Pancreas (tissue), 10 donors: ENCODE results near the gene CHST1. TPM values are rescaled to one million over a fixed set of nuclear protein-coding genes. Genes with fewer than 3 reads are reported as not detected.

ENCODE experiments used
- ATAC-seq, 4 donors: fragments of 200-7000 bp; cut with Tn5 transposase; one replicate each; pipeline versions ENCODE4 v1.8.0 to v1.9.1; 2020; ENCODE audit warnings: mild to moderate bottlenecking in 4 of 4, moderate library complexity in 4 of 4
- DNase-seq, 6 donors: peaks; one replicate each; pipeline ENCODE4 v3.0.0-alpha.2; 2020
- FAIRE-seq: peaks from 2 replicates; lab custom pipeline; 2012; peaks lifted over from hg19 to GRCh38; lab: Jason Lieb, UNC
- H3K27ac ChIP-seq, 4 donors: fragments of 200-600 bp; sonication (generic); 1 replicate in 3 of 4; 2 replicates in 1 of 4; pipeline versions ENCODE4 v1.5.0 to v1.8.0; 2020
- H3K27me3 ChIP-seq, 4 donors: fragments of 200-600 bp; one replicate each; pipeline ENCODE4 v1.8.0; 2021
- H3K36me3 ChIP-seq, 3 donors: fragments of 200-600 bp; sonication (generic) in 1 of 3; one replicate each; pipeline versions ENCODE4 v1.5.0 to v1.8.0; 2020 to 2021
- H3K4me1 ChIP-seq, 3 donors: fragments of 200-600 bp; one replicate each; pipeline ENCODE4 v1.8.0; 2021
- H3K4me3 ChIP-seq, 4 donors: fragments of 200-600 bp; sonication (generic) in 2 of 4; one replicate each; pipeline versions ENCODE4 v1.5.0 to v1.8.0; 2020 to 2021
- H3K9me3 ChIP-seq, 4 donors: fragments of 200-600 bp; one replicate each; pipeline ENCODE4 v1.8.0; 2021
- whole genome bisulfite sequencing, 2 donors: extraction: QIAGEN DNeasy Blood & Tissue Kit; methylation state at CpG; one replicate each; pipeline ENCODE4 v1.1.7; 2013; 5-methylcytosine and 5-hydroxymethylcytosine counted together
- intact Hi-C, 3 donors: fragments of 100-400 bp; cut with DNase I; formaldehyde crosslinking; loops; one replicate each; pipeline versions ENCODE4 v1.11.1 to v1.14.2; 2022
- polyA plus RNA-seq, 2 donors: library from polyadenylated mRNA; stranded (reverse); fragments of 200-250 nt; gene quantifications; one replicate each; pipeline ENCODE4 v1.2.3, GENCODE V29; 2013
- total RNA-seq, 6 donors: library from RNA; stranded (reverse); fragmentation: NEBNext Ultra II Directional in 4 of 6; extraction: Animal tissue kit (Norgen Biotek cat#: 25700) in 4 of 6; gene quantifications; one replicate each; pipeline versions ENCODE4 v1.2.1 to v1.2.4, GENCODE V29; 2021 to 2023
- TF ChIP-seq, protein P1 (sequence below), 4 donors: fragments of 200-600 bp; sonication (generic) in 3 of 4; IDR thresholded peaks; one replicate each; pipeline versions ENCODE4 v1.5.0 to v1.8.0; 2021; ENCODE audit warnings: antibody characterized with exemption in 4 of 4
- donor health status: healthy with polysubstance abuse.
- donor health status: DM: no; HTN: no; CAD: no; lungs with moderate emphysema.
- donor health status: DM: no; HTN: no; CAD: no.
- donor health status: control.
- donor health status: control.
- donor health status: Bipolar disorder and iron deficiency.
- donor health status: DM: yes; HTN: yes; CAD: no.
- donor health status: DM: no; HTN: no; CAD: no.
- donor health status: DM: no; HTN: no; CAD: no.
- donor health status: DM: yes; HTN: yes; CAD: no.

The CHST1 gene
- total and polyA plus RNA-seq, 8 donors: 0.23 to 4.8 (median 0.65) TPM

DNA sequence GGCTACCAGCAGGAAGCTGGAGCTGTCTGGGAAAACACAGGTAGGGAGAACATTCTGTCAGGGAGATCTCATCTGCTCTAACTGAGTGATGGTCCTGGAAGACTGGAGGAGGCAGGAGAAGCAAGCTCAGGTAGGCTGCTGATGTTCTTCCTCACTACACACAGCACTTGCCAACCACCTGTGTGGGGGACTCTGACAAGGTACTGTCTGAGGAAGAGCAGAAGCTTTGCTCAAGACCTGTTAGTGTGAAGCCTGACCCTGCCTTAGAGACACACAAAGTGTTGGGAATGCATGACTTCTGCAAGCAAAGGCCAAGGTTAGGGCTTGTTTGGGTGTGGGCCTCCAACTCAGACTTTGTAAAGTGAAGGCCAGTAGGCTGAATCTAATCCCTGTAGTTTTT is 46.5 kb downstream of the CHST1 start:
- TF ChIP-seq, protein P1, sequence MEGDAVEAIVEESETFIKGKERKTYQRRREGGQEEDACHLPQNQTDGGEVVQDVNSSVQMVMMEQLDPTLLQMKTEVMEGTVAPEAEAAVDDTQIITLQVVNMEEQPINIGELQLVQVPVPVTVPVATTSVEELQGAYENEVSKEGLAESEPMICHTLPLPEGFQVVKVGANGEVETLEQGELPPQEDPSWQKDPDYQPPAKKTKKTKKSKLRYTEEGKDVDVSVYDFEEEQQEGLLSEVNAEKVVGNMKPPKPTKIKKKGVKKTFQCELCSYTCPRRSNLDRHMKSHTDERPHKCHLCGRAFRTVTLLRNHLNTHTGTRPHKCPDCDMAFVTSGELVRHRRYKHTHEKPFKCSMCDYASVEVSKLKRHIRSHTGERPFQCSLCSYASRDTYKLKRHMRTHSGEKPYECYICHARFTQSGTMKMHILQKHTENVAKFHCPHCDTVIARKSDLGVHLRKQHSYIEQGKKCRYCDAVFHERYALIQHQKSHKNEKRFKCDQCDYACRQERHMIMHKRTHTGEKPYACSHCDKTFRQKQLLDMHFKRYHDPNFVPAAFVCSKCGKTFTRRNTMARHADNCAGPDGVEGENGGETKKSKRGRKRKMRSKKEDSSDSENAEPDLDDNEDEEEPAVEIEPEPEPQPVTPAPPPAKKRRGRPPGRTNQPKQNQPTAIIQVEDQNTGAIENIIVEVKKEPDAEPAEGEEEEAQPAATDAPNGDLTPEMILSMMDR (IDR thresholded peaks at IDR 0.05): no peak
- ATAC-seq: no peak
- no peaks in the 10 kb centered on the region for H3K9me3 ChIP-seq
- no peak overlapping the region for H3K27ac ChIP-seq
- H3K27me3 ChIP-seq: no peaks in the 10 kb centered on the region
- no peak overlapping the region for H3K4me3 ChIP-seq
- no peak for DNase-seq
- FAIRE-seq: no peak
- no peaks in the 10 kb centered on the region for H3K4me1 ChIP-seq
- intact Hi-C loops: no loop called here
- no peaks in the 10 kb centered on the region for H3K36me3 ChIP-seq

- intact Hi-C loops: no loop called here
- ATAC-seq (no peak), DNase-seq (no peak), FAIRE-seq (no peak)
- WGBS, 2 donors: 44% methylated on average over 9 of the region's 9 CpGs
- Histone ChIP-seq H3K4me1 (no peaks in the 10 kb centered on the region), H3K4me3 (no peak overlapping the region), H3K9me3 (no peaks in the 10 kb centered on the region), H3K27ac (no peak overlapping the region), H3K27me3 (no peaks in the 10 kb centered on the region), H3K36me3 (no peaks in the 10 kb centered on the region)
- TF ChIP-seq, protein P1 (IDR thresholded peaks at IDR 0.05): no peak
Measured at GRCh38 chr11:45617871-45618601, 47.4 kb downstream of the CHST1 start.

DNA sequence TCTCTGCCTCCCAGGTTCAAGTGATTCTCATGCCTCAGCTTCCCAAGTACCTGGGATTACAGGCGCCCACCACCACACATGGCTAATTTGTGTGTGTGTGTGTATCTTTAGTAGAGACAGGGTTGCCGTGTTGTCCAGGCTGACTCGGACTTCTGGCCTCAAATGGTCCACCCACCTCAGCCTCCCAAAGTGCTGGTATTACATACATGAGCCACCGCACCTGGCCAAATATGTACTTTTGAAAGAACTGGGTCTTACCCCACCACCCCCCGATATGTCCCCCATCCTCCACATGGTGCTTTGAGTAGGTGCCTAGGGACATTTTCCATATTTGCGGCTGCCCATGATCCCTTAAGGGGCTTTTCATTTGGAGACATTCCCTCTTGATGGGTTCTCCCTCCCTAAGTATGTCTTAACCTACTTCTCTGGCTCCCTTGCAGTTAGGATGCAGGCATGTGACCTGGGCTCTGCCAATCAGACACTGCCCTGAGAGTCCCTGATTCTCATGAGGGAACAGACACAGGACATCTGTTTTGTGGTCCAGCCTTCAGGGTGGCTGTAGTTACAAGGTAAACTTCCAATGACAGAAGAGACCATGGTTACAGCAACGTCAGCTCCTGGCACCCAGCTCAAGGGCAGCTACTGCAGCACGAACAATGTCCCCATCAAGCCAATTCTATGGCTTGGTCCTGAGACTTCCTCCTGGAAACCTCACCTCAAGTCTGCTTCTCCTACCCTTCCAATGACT is 48.4 kb downstream of the CHST1 start:
- intact Hi-C loops: no loop called here
- TF ChIP-seq, protein P1 (IDR thresholded peaks at IDR 0.05): no peak
- Histone ChIP-seq H3K27ac (no peak overlapping the region), H3K4me1 (no peaks in the 10 kb centered on the region), H3K9me3 (no peaks in the 10 kb centered on the region), H3K4me3 (no peak overlapping the region), H3K27me3 (no peaks in the 10 kb centered on the region), H3K36me3 (no peaks in the 10 kb centered on the region)
- WGBS, 2 donors: 66 to 77% methylated on average over 8 of the region's 8 CpGs
- DNase-seq (no peak), ATAC-seq (no peak), FAIRE-seq (no peak)

GRCh38 chr11:45615182-45615792 is 50.1 kb downstream of the CHST1 start:
- ATAC-seq (no peak), DNase-seq (no peak), FAIRE-seq (no peak)
- no peak overlapping the region for H3K27ac ChIP-seq
- H3K4me1 ChIP-seq: no peaks in the 10 kb centered on the region
- WGBS, 2 donors: 59 to 66% methylated on average over 4 of the region's 4 CpGs
- H3K36me3 ChIP-seq: no peaks in the 10 kb centered on the region
- intact Hi-C loops: no loop called here
- TF ChIP-seq, protein P1 (IDR thresholded peaks at IDR 0.05): no peak
- H3K9me3 ChIP-seq: no peaks in the 10 kb centered on the region
- H3K4me3 ChIP-seq: no peak overlapping the region
- no peaks in the 10 kb centered on the region for H3K27me3 ChIP-seq
